ENCODE measurements around the gene RP2. TPM values are rescaled to one million over a fixed set of nuclear protein-coding genes. Genes with fewer than 3 reads are reported as not detected.

The RP2 gene
- total and polyA plus RNA-seq, 4 donors: 3.2 to 11.5 (median 7.3) TPM

DNA sequence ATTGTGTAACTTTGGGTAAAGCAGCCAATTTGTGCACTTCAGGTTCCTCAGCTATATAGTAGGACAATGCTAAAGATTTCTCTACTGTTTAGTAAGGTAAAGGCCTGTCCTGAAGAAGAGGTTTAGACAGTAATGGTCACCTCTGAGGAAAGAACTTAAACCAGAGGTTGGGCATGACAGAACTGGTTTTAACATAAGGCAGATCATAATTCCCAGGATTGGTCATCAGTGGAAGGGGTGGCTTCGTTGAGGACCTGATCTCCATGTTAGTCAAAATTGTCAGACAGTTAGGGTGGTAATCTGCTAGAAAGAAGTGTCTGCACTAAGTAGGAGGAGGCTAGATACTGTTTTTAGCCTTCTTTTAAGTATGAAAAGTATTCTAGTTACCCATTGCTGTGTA, 4.1 kb downstream of the RP2 start:
- Histone ChIP-seq H3K9me3 (ENCODE audit: control insufficient read depth in 4 of 4, low read length in 3 of 4) (no peaks in the 10 kb centered on the region), H3K4me3 (ENCODE audit: low read depth in 1 of 3, low read length in 3 of 3) (no peak overlapping the region), H3K36me3 (ENCODE audit: control insufficient read depth in 4 of 4, insufficient read depth in 3 of 4, low read depth in 1 of 4, low read length in 3 of 4) (no peaks in the 10 kb centered on the region), H3K4me1 (ENCODE audit: control insufficient read depth in 4 of 4, insufficient read depth in 4 of 4, low read length in 3 of 4) (peaks cover 0 to 10% (median 7%) of the 10 kb centered on the region in 4 donors), H3K27me3 (ENCODE audit: control insufficient read depth in 4 of 4, insufficient read depth in 4 of 4, low read length in 3 of 4) (peaks cover 0 to 2% (median 0%) of the 10 kb centered on the region in 4 donors), H3K9ac (ENCODE audit: low read depth in 1 of 2, low read length in 2 of 2) (no peak overlapping the region), H3K27ac (ENCODE audit: low read depth in 1 of 2, low read length in 2 of 2) (no peak overlapping the region)
- TF ChIP-seq, protein P1, sequence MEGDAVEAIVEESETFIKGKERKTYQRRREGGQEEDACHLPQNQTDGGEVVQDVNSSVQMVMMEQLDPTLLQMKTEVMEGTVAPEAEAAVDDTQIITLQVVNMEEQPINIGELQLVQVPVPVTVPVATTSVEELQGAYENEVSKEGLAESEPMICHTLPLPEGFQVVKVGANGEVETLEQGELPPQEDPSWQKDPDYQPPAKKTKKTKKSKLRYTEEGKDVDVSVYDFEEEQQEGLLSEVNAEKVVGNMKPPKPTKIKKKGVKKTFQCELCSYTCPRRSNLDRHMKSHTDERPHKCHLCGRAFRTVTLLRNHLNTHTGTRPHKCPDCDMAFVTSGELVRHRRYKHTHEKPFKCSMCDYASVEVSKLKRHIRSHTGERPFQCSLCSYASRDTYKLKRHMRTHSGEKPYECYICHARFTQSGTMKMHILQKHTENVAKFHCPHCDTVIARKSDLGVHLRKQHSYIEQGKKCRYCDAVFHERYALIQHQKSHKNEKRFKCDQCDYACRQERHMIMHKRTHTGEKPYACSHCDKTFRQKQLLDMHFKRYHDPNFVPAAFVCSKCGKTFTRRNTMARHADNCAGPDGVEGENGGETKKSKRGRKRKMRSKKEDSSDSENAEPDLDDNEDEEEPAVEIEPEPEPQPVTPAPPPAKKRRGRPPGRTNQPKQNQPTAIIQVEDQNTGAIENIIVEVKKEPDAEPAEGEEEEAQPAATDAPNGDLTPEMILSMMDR (IDR thresholded peaks at IDR 0.05; ENCODE audit: low read depth, low read length, missing input control): no peak
- TF ChIP-seq RAD21 (IDR thresholded peaks at IDR 0.05): no peak
- TF ChIP-seq RXRA (IDR thresholded peaks at IDR 0.05): no peak
- no peak for TF ChIP-seq YY1 (IDR thresholded peaks at IDR 0.05)
- TF ChIP-seq FOXA2 (IDR thresholded peaks at IDR 0.05): no peak
- TF ChIP-seq, protein P2, sequence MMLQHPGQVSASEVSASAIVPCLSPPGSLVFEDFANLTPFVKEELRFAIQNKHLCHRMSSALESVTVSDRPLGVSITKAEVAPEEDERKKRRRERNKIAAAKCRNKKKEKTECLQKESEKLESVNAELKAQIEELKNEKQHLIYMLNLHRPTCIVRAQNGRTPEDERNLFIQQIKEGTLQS (IDR thresholded peaks at IDR 0.05): no peak
- TF ChIP-seq TAF1 (conservative IDR thresholded peaks at IDR 0.05): no peak
- no peak for TF ChIP-seq JUND (IDR thresholded peaks at IDR 0.05)
- TF ChIP-seq, protein P3, sequence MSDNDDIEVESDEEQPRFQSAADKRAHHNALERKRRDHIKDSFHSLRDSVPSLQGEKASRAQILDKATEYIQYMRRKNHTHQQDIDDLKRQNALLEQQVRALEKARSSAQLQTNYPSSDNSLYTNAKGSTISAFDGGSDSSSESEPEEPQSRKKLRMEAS (IDR thresholded peaks at IDR 0.05): no peak
- TF ChIP-seq HNF4G (IDR thresholded peaks at IDR 0.05): no peak
- TF ChIP-seq SP1 (IDR thresholded peaks at IDR 0.05): no peak
- no peak for TF ChIP-seq NR2F2 (IDR thresholded peaks at IDR 0.05)
- no peak for DNase-seq (ENCODE audit: low spot score)
- WGBS: 89% methylated on average over 1 of the region's 1 CpG

DNA sequence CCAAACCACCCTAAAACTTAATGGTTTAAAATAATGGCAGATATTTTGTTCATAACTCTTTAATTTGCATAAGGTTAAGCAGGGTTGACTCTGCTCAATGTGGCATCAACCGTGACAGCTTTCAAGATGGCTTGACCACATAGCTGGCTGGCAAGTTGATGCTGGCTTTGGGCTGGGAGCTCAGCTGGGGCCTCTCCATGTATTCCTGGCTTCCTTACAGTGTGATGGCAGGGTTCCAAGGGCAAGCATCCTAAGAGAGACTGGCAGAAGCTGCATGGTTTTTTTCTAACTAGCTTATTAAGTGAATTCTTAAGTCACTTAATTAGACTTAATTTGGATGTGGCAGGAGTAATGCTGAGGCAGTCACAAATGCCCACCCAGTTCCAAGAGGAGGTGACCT, 4.5 kb downstream of the RP2 start:
- H3K4me3 ChIP-seq (ENCODE audit: low read depth in 1 of 3, low read length in 3 of 3): no peak overlapping the region
- H3K27ac ChIP-seq (ENCODE audit: low read depth in 1 of 2, low read length in 2 of 2): no peak overlapping the region
- DNase-seq (ENCODE audit: low spot score): no peak
- H3K9ac ChIP-seq (ENCODE audit: low read depth in 1 of 2, low read length in 2 of 2): no peak overlapping the region
- no peaks in the 10 kb centered on the region for H3K36me3 ChIP-seq (ENCODE audit: control insufficient read depth in 4 of 4, insufficient read depth in 3 of 4, low read depth in 1 of 4, low read length in 3 of 4)
- TF ChIP-seq TAF1 (conservative IDR thresholded peaks at IDR 0.05) (no peak), NR2F2 (IDR thresholded peaks at IDR 0.05) (no peak), HNF4A (conservative IDR thresholded peaks at IDR 0.05) (no peak), SP1 (IDR thresholded peaks at IDR 0.05) (no peak), GABPA (IDR thresholded peaks at IDR 0.05 in 1 of 2, conservative IDR thresholded peaks at IDR 0.05 in 1 of 2) (no peak), FOXA2 (IDR thresholded peaks at IDR 0.05) (no peak), JUND (IDR thresholded peaks at IDR 0.05) (no peak), FOXA1 (IDR thresholded peaks at IDR 0.05) (no peak), RAD21 (IDR thresholded peaks at IDR 0.05) (no peak), YY1 (IDR thresholded peaks at IDR 0.05) (no peak)
- TF ChIP-seq, protein P3 (IDR thresholded peaks at IDR 0.05): no peak
- TF ChIP-seq, protein P1 (IDR thresholded peaks at IDR 0.05; ENCODE audit: low read depth, low read length, missing input control): no peak
- TF ChIP-seq, protein P4, sequence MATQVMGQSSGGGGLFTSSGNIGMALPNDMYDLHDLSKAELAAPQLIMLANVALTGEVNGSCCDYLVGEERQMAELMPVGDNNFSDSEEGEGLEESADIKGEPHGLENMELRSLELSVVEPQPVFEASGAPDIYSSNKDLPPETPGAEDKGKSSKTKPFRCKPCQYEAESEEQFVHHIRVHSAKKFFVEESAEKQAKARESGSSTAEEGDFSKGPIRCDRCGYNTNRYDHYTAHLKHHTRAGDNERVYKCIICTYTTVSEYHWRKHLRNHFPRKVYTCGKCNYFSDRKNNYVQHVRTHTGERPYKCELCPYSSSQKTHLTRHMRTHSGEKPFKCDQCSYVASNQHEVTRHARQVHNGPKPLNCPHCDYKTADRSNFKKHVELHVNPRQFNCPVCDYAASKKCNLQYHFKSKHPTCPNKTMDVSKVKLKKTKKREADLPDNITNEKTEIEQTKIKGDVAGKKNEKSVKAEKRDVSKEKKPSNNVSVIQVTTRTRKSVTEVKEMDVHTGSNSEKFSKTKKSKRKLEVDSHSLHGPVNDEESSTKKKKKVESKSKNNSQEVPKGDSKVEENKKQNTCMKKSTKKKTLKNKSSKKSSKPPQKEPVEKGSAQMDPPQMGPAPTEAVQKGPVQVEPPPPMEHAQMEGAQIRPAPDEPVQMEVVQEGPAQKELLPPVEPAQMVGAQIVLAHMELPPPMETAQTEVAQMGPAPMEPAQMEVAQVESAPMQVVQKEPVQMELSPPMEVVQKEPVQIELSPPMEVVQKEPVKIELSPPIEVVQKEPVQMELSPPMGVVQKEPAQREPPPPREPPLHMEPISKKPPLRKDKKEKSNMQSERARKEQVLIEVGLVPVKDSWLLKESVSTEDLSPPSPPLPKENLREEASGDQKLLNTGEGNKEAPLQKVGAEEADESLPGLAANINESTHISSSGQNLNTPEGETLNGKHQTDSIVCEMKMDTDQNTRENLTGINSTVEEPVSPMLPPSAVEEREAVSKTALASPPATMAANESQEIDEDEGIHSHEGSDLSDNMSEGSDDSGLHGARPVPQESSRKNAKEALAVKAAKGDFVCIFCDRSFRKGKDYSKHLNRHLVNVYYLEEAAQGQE (IDR thresholded peaks at IDR 0.05): no peak
- TF ChIP-seq, protein P2 (IDR thresholded peaks at IDR 0.05): no peak
- TF ChIP-seq, protein P5, sequence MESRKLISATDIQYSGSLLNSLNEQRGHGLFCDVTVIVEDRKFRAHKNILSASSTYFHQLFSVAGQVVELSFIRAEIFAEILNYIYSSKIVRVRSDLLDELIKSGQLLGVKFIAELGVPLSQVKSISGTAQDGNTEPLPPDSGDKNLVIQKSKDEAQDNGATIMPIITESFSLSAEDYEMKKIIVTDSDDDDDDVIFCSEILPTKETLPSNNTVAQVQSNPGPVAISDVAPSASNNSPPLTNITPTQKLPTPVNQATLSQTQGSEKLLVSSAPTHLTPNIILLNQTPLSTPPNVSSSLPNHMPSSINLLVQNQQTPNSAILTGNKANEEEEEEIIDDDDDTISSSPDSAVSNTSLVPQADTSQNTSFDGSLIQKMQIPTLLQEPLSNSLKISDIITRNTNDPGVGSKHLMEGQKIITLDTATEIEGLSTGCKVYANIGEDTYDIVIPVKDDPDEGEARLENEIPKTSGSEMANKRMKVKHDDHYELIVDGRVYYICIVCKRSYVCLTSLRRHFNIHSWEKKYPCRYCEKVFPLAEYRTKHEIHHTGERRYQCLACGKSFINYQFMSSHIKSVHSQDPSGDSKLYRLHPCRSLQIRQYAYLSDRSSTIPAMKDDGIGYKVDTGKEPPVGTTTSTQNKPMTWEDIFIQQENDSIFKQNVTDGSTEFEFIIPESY (IDR thresholded peaks at IDR 0.05): no peak
- peaks cover 0 to 2% (median 0%) of the 10 kb centered on the region in 4 donors for H3K27me3 ChIP-seq (ENCODE audit: control insufficient read depth in 4 of 4, insufficient read depth in 4 of 4, low read length in 3 of 4)
- 83% methylated on average over 1 of the region's 1 CpG for WGBS
- H3K9me3 ChIP-seq (ENCODE audit: control insufficient read depth in 4 of 4, low read length in 3 of 4): no peaks in the 10 kb centered on the region
- H3K4me1 ChIP-seq (ENCODE audit: control insufficient read depth in 4 of 4, insufficient read depth in 4 of 4, low read length in 3 of 4): peaks cover 0 to 8% (median 6%) of the 10 kb centered on the region in 4 donors
